Heart left ventricle (tissue), 13 donors: ENCODE measurements around the gene GLB1L.

Experiments
- CTCF ChIP-seq, 12 donors: fragments of 200-600 bp; sonication (generic) in 4 of 12; IDR thresholded peaks; one replicate each; pipeline versions ENCODE4 v1.5.0 to v1.8.0; 2018 to 2022; ENCODE audit warnings: antibody characterized with exemption in 12 of 12, mild to moderate bottlenecking in 5 of 12
- POLR2A ChIP-seq, 2 donors: fragments of 450-650 bp; IDR thresholded peaks; one replicate each; pipeline ENCODE4 v1.6.1; 2017; ENCODE audit warnings: antibody characterized with exemption in 2 of 2, mild to moderate bottlenecking in 2 of 2, moderate library complexity in 2 of 2
- donor health status: ischemic (EF 13 %, LVEDD 7.1; RV severe dilation, severe dysfunction).
- donor health status: DM: no; HTN: yes; CAD: no.
- donor health status: DM: no; HTN: no; CAD: no.
- donor health status: ischemic (EF 25% LVEDD 6.9; RV normal size, moderate dysfunction).
- donor health status: ischemic (EF 25% LVEDD 5.7; RV mildly dilated, moderate dysfunction).
- donor health status: ischemic (EF 35%, LVEDD 5.7; RV mildly dilated, moderate dysfunction).
- donor health status: nonischemic (EF 11% LVEDD 7.7; RV severe dilation, severe dysfunction).
- donor health status: DM: yes; HTN: yes; CAD: no.
- donor health status: PGD.
- donor health status: ischemic (EF 29% LVEDD 5.4; RV normal size, mild dysfunction).
- donor health status: nonischemic (EF 23%, LVEDD 6.1; RV moderate dilation, normal function).

- TF ChIP-seq CTCF (IDR thresholded peaks at IDR 0.05): no peak
- TF ChIP-seq POLR2A (IDR thresholded peaks at IDR 0.05): no peak
Observed at GRCh38 chr2:219199470-219200211, 45.6 kb downstream of the GLB1L start.
